Neural crest cell (in vitro differentiated cells): ENCODE measurements around the gene PIK3R1. TPM values are rescaled to one million over a fixed set of nuclear protein-coding genes. Genes with fewer than 3 reads are reported as not detected.
A peak's percentile ranks its signal among the peaks of the same experiment; 100 is the strongest.

Source experiments
- DNase-seq: peaks from one replicate; pipeline ENCODE4 v3.0.0; 2021; ENCODE audit warnings: low read depth, mixed read lengths, low spot score
- H3K27ac Mint-ChIP-seq: one replicate; pipeline ENCODE4 v1.8.0; 2021; ENCODE audit warnings: mild to moderate bottlenecking, mixed read lengths; ENCODE audit not compliant: unreplicated experiment
- H3K27me3 Mint-ChIP-seq: 2 replicates; pipeline ENCODE4 v1.8.0; 2021; ENCODE audit warnings: low read depth, mild to moderate bottlenecking, mixed read lengths
- H3K36me3 Mint-ChIP-seq: 2 replicates; pipeline ENCODE4 v1.8.0; 2021; ENCODE audit warnings: low read depth, mild to moderate bottlenecking, mixed read lengths
- H3K4me1 Mint-ChIP-seq: 2 replicates; pipeline ENCODE4 v1.8.0; 2021; ENCODE audit warnings: mixed read lengths
- H3K4me3 Mint-ChIP-seq: one replicate; pipeline ENCODE4 v1.8.0; 2021; ENCODE audit warnings: mild to moderate bottlenecking, mixed read lengths
- H3K9me3 Mint-ChIP-seq: 2 replicates; pipeline ENCODE4 v1.8.0; 2021; ENCODE audit warnings: mixed read lengths
- CTCF ChIP-seq: fragments of 200-600 bp; sonication (generic); conservative IDR thresholded peaks from 2 replicates; pipeline ENCODE4 v1.5.0; 2021; ENCODE audit warnings: antibody characterized with exemption, mild to moderate bottlenecking
- total RNA-seq: library from RNA; stranded (reverse); gene quantifications from 2 replicates; pipeline ENCODE4 v1.2.1, GENCODE V29; 2021

Gene PIK3R1
- total RNA-seq, 1 donor from 2014 or later: 59.9 TPM

GRCh38 chr5:68347536-68347935, 132.0 kb downstream of the PIK3R1 start:
- Mint-ChIP-seq H3K27ac (no peak overlapping the region), H3K4me3 (no peak overlapping the region), H3K36me3 (peaks cover 4% of the 10 kb centered on the region), H3K27me3 (no peaks in the 10 kb centered on the region), H3K9me3 (peaks cover 20% of the 10 kb centered on the region), H3K4me1 (peaks cover 13% of the 10 kb centered on the region)
- no peak for DNase-seq
- no peak for TF ChIP-seq CTCF

DNA sequence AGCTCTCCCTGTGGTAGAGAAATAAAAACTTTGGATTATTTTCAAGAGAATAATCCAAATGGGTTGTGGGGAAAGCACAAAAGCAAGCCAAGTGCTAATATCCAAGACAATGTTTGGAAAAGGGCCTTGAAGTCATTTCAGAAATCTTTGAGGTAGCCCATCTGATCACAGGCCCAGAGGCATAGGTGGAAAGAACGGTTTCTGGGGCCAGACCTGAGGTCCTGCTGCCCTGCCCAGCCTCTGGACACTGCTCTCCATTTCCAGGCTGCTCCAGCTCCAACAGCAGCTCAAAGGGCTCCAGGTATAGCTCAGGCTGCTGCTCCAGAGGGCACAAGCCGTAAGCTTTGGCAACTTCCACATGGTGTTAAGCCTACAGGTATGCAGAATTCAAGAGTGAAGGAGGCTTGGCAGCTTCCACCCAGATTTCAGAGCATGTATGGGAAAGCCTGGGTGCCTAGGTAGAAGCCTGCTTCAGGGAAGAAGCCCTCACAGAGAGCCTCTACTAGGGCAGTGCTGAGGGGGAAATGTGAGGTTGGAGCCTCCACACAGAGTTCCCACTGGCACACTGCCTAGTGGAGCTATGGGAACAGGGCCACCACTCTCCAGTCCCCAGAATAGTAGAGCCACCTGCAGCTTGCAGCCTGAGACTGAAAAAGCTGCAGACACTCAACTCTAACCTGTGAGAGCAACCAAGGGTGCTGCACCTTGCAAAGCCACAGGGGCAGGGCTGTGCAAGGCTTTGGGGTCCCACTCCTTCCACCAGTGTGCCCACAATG, 133.1 kb downstream of the PIK3R1 start:
- H3K36me3 Mint-ChIP-seq: peaks cover 4% of the 10 kb centered on the region
- no peak overlapping the region for H3K27ac Mint-ChIP-seq
- peaks cover 18% of the 10 kb centered on the region for H3K4me1 Mint-ChIP-seq
- H3K4me3 Mint-ChIP-seq: no peak overlapping the region
- H3K9me3 Mint-ChIP-seq: peaks cover 20% of the 10 kb centered on the region
- no peak for DNase-seq
- TF ChIP-seq CTCF: no peak
- H3K27me3 Mint-ChIP-seq: no peaks in the 10 kb centered on the region

DNA sequence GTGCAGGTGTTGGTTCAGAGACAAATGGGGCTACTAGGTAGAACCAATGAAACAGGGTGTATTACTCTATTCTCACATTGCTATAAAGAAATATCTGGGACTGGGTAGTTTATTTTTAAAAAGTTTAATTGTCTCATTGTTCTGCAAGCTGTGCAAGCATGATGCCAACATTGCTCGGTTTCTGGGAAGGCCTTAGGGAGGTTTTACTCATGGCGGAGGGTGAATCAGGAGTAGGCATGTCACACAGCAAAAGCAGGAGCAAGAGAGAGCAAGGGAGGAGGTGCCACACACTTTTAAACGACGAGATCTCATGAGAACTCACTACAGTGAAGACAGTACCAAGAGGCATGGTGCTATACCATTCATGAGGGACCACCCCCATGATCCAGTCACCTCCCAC, 134.6 kb downstream of the PIK3R1 start:
- Mint-ChIP-seq H3K4me3 (no peak overlapping the region), H3K27me3 (no peaks in the 10 kb centered on the region), H3K27ac (peak overlapping the region; percentile 47), H3K9me3 (peaks cover 18% of the 10 kb centered on the region), H3K36me3 (peaks cover 4% of the 10 kb centered on the region), H3K4me1 (peaks cover 13% of the 10 kb centered on the region)
- DNase-seq: no peak
- TF ChIP-seq CTCF: no peak
